CD14-positive monocyte (primary cell): ENCODE measurements around the gene ALDH3A2. TPM values are rescaled to one million over a fixed set of nuclear protein-coding genes. Genes with fewer than 3 reads are reported as not detected.

Source experiments
- DNase-seq, 3 donors: peaks; one replicate each; pipeline ENCODE4 v3.0.0-alpha.2; 2011 to 2022
- H2AFZ ChIP-seq: 2 replicates; pipeline ENCODE4 v1.6.0; 2012; ENCODE audit warnings: mild to moderate bottlenecking, low read depth, low read length, inconsistent platforms; ENCODE audit not compliant: insufficient read depth, poor library complexity, severe bottlenecking
- H3K27ac ChIP-seq, 2 donors: 1 replicate in 1 of 2; 2 replicates in 1 of 2; pipeline ENCODE4 v1.5.1; 2012 to 2013; ENCODE audit warnings: low read length in 2 of 2, control low read depth in 1 of 2, inconsistent platforms in 1 of 2, low read depth in 1 of 2, mild to moderate bottlenecking in 1 of 2
- H3K27me3 ChIP-seq, 2 donors: one replicate each; pipeline versions ENCODE4 v1.6.0 to v1.6.1; 2011 to 2013; ENCODE audit warnings: low read length in 2 of 2; ENCODE audit not compliant: control insufficient read depth in 2 of 2, insufficient read depth in 2 of 2
- H3K36me3 ChIP-seq, 2 donors: replicated peaks in 1 of 2; 1 replicate in 1 of 2; 2 replicates in 1 of 2; pipeline versions ENCODE4 v1.5.1 to v1.6.1; 2012 to 2013; ENCODE audit warnings: low read length in 2 of 2, control low read depth in 1 of 2, inconsistent platforms in 1 of 2, mild to moderate bottlenecking in 1 of 2; ENCODE audit not compliant: insufficient read depth in 2 of 2, control insufficient read depth in 1 of 2
- H3K4me1 ChIP-seq, 2 donors: 1 replicate in 1 of 2; 2 replicates in 1 of 2; pipeline versions ENCODE4 v1.5.1 to v1.6.1; 2012 to 2013; ENCODE audit warnings: low read length in 2 of 2, control low read depth in 1 of 2, inconsistent platforms in 1 of 2, mild to moderate bottlenecking in 1 of 2, moderate library complexity in 1 of 2; ENCODE audit not compliant: insufficient read depth in 2 of 2, control insufficient read depth in 1 of 2
- H3K4me2 ChIP-seq: replicated peaks from 2 replicates; pipeline ENCODE3; 2012; ENCODE audit warnings: low read length, moderate library complexity, mild to moderate bottlenecking; ENCODE audit not compliant: poor library complexity, severe bottlenecking; ENCODE audit errors: extremely low read depth
- H3K4me3 ChIP-seq, 3 experiments: fragments of 200-600 bp in 1 of 3; sonication (generic) in 1 of 3; replicated peaks in 1 of 3; 1 replicate in 2 of 3; 2 replicates in 1 of 3; pipeline ENCODE4 v1.5.1; 2011 to 2013; ENCODE audit warnings: low read length in 3 of 3, mild to moderate bottlenecking in 3 of 3, control low read depth in 2 of 3, low read depth in 2 of 3, inconsistent platforms in 1 of 3, moderate library complexity in 1 of 3
- H3K79me2 ChIP-seq: 2 replicates; pipeline ENCODE4 v1.6.0; 2012; ENCODE audit warnings: mild to moderate bottlenecking, control low read depth, inconsistent platforms, low read length, moderate library complexity; ENCODE audit not compliant: insufficient read depth
- H3K9ac ChIP-seq: 2 replicates; pipeline ENCODE4 v1.6.0; 2017; ENCODE audit warnings: low read length, mild to moderate bottlenecking; ENCODE audit not compliant: insufficient read depth, poor library complexity, severe bottlenecking
- H3K9me3 ChIP-seq, 2 donors: replicated peaks in 1 of 2; 1 replicate in 1 of 2; 2 replicates in 1 of 2; pipeline versions ENCODE4 v1.5.1 to v1.6.1; 2012 to 2013; ENCODE audit warnings: low read length in 2 of 2, control low read depth in 1 of 2; ENCODE audit not compliant: control insufficient read depth in 1 of 2, insufficient read depth in 1 of 2
- H4K20me1 ChIP-seq: 2 replicates; pipeline ENCODE4 v1.6.0; 2012; ENCODE audit warnings: mild to moderate bottlenecking, low read length, control low read depth, moderate library complexity; ENCODE audit not compliant: insufficient read depth
- H3K27ac Mint-ChIP-seq, 7 donors: one replicate each; pipeline ENCODE4 v1.8.0; 2020; ENCODE audit warnings: mild to moderate bottlenecking in 7 of 7, mixed read lengths in 7 of 7, moderate library complexity in 6 of 7, inconsistent platforms in 2 of 7
- H3K27me3 Mint-ChIP-seq, 3 donors: one replicate each; pipeline ENCODE4 v1.8.0; 2021 to 2022; ENCODE audit warnings: low read depth in 3 of 3, mild to moderate bottlenecking in 3 of 3, mixed read lengths in 3 of 3, moderate library complexity in 3 of 3, inconsistent platforms in 1 of 3
- H3K36me3 Mint-ChIP-seq, 2 donors: one replicate each; pipeline ENCODE4 v1.8.0; 2020; ENCODE audit warnings: mixed read lengths in 2 of 2, inconsistent platforms in 1 of 2, mild to moderate bottlenecking in 1 of 2
- H3K4me1 Mint-ChIP-seq: one replicate; pipeline ENCODE4 v1.8.0; 2020; ENCODE audit warnings: mild to moderate bottlenecking, mixed read lengths
- H3K4me3 Mint-ChIP-seq, 2 donors: one replicate each; pipeline ENCODE4 v1.8.0; 2020; ENCODE audit warnings: mild to moderate bottlenecking in 2 of 2, mixed read lengths in 2 of 2, moderate library complexity in 1 of 2
- H3K9me3 Mint-ChIP-seq, 7 donors: one replicate each; pipeline ENCODE4 v1.8.0; 2020 to 2022; ENCODE audit warnings: mixed read lengths in 7 of 7, mild to moderate bottlenecking in 6 of 7, moderate library complexity in 6 of 7, inconsistent platforms in 2 of 7
- CTCF ChIP-seq: fragments of 200-600 bp; IDR thresholded peaks from one replicate; pipeline ENCODE4 v1.8.0; 2022; ENCODE audit warnings: antibody characterized with exemption, mild to moderate bottlenecking
- WGBS: methylation state at CpG from one replicate; pipeline ENCODE4 v1.1.5; 2013; ENCODE audit warnings: missing lambda C conversion rate; ENCODE audit not compliant: insufficient coverage; 5-methylcytosine and 5-hydroxymethylcytosine counted together
- intact Hi-C, 2 donors: fragments of 100-400 bp; cut with micrococcal nuclease; formaldehyde crosslinking; loops; one replicate each; pipeline versions ENCODE4 v1.15.0 to v1.15.1; 2023
- polyA plus RNA-seq, 3 donors: library from polyadenylated mRNA; depleted of rRNA in 1 of 3; unstranded in 2 of 3; stranded (reverse) in 1 of 3; fragments of 300-500 nt in 2 of 3; fragments of >200 nt in 1 of 3; fragmentation: Illumina TruSeq in 2 of 3; gene quantifications; 1 replicate in 2 of 3; 2 replicates in 1 of 3; pipeline ENCODE4 v1.2.3, GENCODE V29; 2012 to 2021

Gene ALDH3A2
- polyA plus RNA-seq, 3 donors: 22.5 to 58.0 (median 50.3) TPM

- Mint-ChIP-seq H3K36me3 (peaks cover 0 to 9% of the 10 kb centered on the region in 2 donors), H3K4me3 (no peak overlapping the region), H3K9me3 (peaks cover 16 to 34% (median 29%) of the 10 kb centered on the region in 7 donors), H3K4me1 (peaks cover 28% of the 10 kb centered on the region), H3K27me3 (peaks cover 0 to 2% (median 1%) of the 10 kb centered on the region in 3 donors), H3K27ac (no peak overlapping the region)
- no peak for TF ChIP-seq CTCF
- no peaks in the 10 kb centered on the region for H3K27me3 ChIP-seq
- DNase-seq: no peak
- peaks cover 11 to 19% of the 10 kb centered on the region in 2 donors for H3K4me1 ChIP-seq
- H3K27ac ChIP-seq: no peak overlapping the region
- no peak overlapping the region for H3K4me2 ChIP-seq
- H2AFZ ChIP-seq: no peak overlapping the region
- no peaks in the 10 kb centered on the region for H4K20me1 ChIP-seq
- no peaks in the 10 kb centered on the region for H3K79me2 ChIP-seq
- peaks cover 18 to 25% of the 10 kb centered on the region in 2 donors for H3K9me3 ChIP-seq
- no peak overlapping the region for H3K4me3 ChIP-seq
- 93% methylated on average over 3 of the region's 4 CpGs for WGBS
- no peaks in the 10 kb centered on the region for H3K36me3 ChIP-seq
- intact Hi-C loops: no loop called here
- no peak overlapping the region for H3K9ac ChIP-seq
Measured at GRCh38 chr17:19614900-19615299, 33.7 kb upstream of the ALDH3A2 start.

- no CpG with 5 or more reads among the region's 3 CpGs for WGBS
- H3K4me1 Mint-ChIP-seq: peaks cover 9% of the 10 kb centered on the region
- no peak for DNase-seq
- Histone ChIP-seq H3K4me3 (no peak overlapping the region), H2AFZ (no peak overlapping the region), H3K27ac (no peak overlapping the region), H3K36me3 (no peaks in the 10 kb centered on the region), H3K4me1 (no peaks in the 10 kb centered on the region), H3K27me3 (no peaks in the 10 kb centered on the region), H3K4me2 (no peak overlapping the region), H3K9me3 (peaks cover 32 to 36% of the 10 kb centered on the region in 2 donors), H3K79me2 (no peaks in the 10 kb centered on the region), H4K20me1 (no peaks in the 10 kb centered on the region), H3K9ac (no peak overlapping the region)
- peaks cover 0 to 9% of the 10 kb centered on the region in 2 donors for H3K36me3 Mint-ChIP-seq
- H3K27me3 Mint-ChIP-seq: peaks cover 0 to 2% (median 0%) of the 10 kb centered on the region in 3 donors
- peaks cover 17 to 50% (median 43%) of the 10 kb centered on the region in 7 donors for H3K9me3 Mint-ChIP-seq
- no peak for TF ChIP-seq CTCF
- H3K4me3 Mint-ChIP-seq: no peak overlapping the region
- H3K27ac Mint-ChIP-seq: no peak overlapping the region
- intact Hi-C loops: no loop called here
Measured at GRCh38 chr17:19618015-19618414, 30.5 kb upstream of the ALDH3A2 start.
